GM13977 (cell line): ENCODE measurements around the gene HOXD11.

ENCODE experiments used
- DNase-seq: peaks from one replicate; pipeline ENCODE4 v3.0.0; 2012; ENCODE audit warnings: low spot score
- CTCF ChIP-seq: IDR thresholded peaks from 2 replicates; pipeline ENCODE4 v1.5.1; 2012; ENCODE audit warnings: mild to moderate bottlenecking, control low read depth; ENCODE audit not compliant: insufficient read depth; ENCODE audit errors: extremely low read depth, missing control alignments
- in situ Hi-C: fragments of 300-500 bp; cut with MboI; formaldehyde crosslinking; loops from one replicate; pipeline ENCODE4 v1.12.0; 2022; ENCODE audit warnings: low sequenced_read_pairs, low pct_unique_long_range_greater_than_20kb, mixed read lengths, inconsistent platforms; ENCODE audit not compliant: unreplicated experiment

The HOXD11 gene

DNA sequence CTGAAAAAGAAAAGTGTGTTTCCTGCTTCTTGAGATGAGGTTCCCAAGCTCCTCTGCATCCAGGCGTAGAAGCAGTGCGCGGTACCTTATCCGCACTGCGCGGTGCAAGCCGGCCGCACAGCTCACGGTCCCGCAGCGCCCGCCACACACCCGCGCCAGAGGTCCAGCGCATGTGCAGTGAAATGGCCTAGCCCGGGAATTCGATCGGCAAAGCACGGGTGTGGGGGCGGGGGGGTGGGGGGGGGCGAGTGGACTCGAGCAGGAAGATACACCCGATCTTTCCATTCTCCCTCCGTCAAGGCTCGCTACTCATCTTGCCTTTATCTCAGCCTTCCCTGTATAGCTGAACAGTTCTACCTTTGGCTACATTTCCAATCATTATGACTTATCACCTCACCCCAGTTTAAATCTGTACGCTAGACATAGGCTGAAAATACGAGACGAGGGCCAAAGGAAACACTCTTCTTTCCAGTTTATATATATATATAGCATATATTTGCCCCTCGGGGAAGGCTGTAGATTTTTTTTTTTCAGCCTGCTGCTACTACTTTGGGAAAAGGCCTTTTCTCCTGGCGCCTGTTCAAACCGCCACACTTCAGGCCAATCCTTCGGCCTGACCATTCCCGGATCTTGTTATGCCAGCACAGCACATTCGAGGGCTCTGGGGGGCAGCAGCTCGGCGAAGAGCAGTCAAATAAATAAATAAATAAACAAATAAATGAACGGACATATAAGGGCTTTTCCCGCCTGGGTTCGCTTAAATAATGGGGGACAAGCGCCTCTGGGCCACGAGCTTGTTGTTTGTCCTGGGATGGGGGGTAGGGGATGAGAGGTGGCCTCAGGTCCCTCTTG is 32.8 kb downstream of the HOXD11 start:
- DNase-seq, result no peak
- no peak for TF ChIP-seq CTCF
- in situ Hi-C loops, result loop anchor here (5.0 to 10.0 kb wide), 2 partner anchors 315 to 497 kb away; no protein-coding TSS in a partner anchor

- in situ Hi-C loops, result loop anchor here (10.0 kb wide), 1 partner anchor 314 kb away; no protein-coding TSS in a partner anchor
- TF ChIP-seq CTCF, result peak; percentile 99
- DNase-seq, result peak; percentile 95
These were observed 33.6 kb downstream of the HOXD11 start for GRCh38 chr2:176140513-176141317.

DNA sequence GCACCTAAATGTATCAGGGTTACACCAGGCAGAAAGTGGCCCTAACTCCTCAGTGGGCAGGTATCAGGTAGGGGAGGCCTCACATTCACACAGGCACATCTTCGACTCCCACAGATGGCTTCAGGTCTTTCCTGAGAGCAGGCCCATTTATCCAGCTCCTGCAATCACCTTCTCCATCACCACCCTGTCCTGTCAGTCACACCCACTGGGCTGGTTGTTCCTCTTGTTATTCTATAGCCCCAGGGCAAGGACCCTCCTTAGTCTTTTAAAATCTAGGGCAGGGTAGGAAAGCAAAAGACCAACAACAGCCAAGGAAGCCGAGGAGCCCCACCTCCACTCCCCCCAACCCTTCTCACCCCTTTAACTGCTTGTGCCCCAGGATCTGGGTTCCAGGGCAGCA is 35.2 kb downstream of the HOXD11 start:
- TF ChIP-seq CTCF, result no peak
- no peak for DNase-seq
- in situ Hi-C loops, result loop anchor here (10.0 kb wide), 1 partner anchor 313 kb away; no protein-coding TSS in a partner anchor

DNA sequence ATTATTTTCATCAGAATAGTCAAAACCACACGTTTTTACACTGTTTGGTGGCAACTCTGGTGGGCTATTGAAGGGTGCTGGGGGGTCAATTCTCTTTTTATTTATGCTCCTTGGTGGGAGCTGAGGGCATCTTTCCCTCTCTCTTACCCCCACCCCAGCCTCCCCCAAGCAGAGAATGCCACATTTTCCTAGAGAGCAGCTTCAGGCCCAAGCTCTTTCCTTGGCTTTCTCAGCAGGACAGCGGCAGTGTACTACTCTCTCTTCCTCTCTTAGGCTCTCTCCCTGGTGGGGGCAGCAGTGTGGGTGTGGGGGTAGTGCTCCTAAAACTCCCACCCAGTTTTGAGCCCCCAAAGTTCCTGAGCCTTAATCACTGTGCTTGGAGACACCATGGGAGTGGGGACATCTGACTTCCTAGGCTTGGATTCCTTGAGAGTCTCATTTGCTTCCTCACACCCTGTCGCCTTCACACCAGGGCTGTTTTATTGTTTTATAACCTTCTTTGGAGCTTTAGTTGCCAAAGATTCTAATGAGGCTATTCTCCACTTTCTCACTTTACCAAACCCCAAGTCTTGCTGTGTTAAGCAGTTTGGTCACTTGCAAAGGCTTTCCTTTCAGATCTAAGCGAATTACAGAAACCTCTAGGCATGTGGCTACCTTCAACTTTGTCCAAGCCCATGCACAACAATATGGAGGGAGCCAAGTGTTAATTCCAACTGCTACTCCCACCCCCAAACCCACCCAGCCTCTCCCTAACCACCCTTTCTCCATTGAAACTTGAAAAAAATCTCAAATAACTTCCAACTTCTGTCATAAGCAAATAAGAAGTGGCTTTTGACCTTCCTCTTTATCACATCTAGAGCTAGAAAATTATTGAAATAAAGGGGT is 38.2 kb downstream of the HOXD11 start:
- no peak for DNase-seq
- in situ Hi-C loops, result loop anchor here (10.0 kb wide), 1 partner anchor 309 kb away; no protein-coding TSS in a partner anchor
- TF ChIP-seq CTCF, result no peak

DNA sequence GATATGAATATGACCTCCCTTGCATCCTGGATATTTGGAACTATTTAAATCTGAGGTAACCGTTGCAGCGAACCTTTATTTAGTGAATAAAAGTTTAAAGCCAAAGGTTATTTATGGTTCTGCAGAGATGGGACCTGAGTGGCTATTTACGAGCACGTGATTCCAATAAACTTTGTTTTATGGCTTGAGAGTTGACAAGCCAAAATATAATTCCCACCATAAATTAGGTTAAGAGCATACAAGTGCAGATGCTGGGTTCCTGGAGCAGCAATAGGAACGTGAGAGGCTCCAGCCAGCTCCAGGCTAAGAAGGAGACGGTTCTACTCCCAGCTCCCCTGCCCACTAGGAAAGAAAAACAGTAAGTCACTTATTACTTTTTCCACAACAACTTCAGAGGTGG is 39.0 kb downstream of the HOXD11 start:
- no peak for DNase-seq
- in situ Hi-C loops, result loop anchor here (10.0 kb wide), 1 partner anchor 309 kb away; no protein-coding TSS in a partner anchor
- TF ChIP-seq CTCF, result no peak
